ENCODE measurements around the gene IGF1R. TPM values are rescaled to one million over a fixed set of nuclear protein-coding genes. Genes with fewer than 3 reads are reported as not detected.

The IGF1R gene
- total and polyA plus RNA-seq, 2 of the 8 experiments (the other 6 are each of a cell fraction or from before 2014, with no cell fraction given): 32.9 to 109 TPM

- H3K4me1 ChIP-seq (replicated peaks in 1 of 4; ENCODE audit: control insufficient read depth in 3 of 4, insufficient read depth in 4 of 4, low read length in 3 of 4): peaks cover 0 to 8% (median 2%) of the 10 kb centered on the region in 4 experiments; a peak in 4 of 7 replicates
- no peak overlapping the region for H3K4ac ChIP-seq (replicated peaks; ENCODE audit: insufficient read length, low read depth, low read length)
- H3K4me3 ChIP-seq (ENCODE audit: extremely low read depth in 1 of 4, insufficient read depth in 2 of 4, low read depth in 3 of 4, low read length in 4 of 4): no peak overlapping the region
- FAIRE-seq (no peak), DNase-seq (ENCODE audit: low read depth in 1 of 2, low spot score in 2 of 2) (no peak)
- no peak overlapping the region for H2AFZ ChIP-seq (ENCODE audit: low read length)
- no peak overlapping the region for H3K9ac ChIP-seq (replicated peaks in 1 of 4; ENCODE audit: extremely low read depth in 1 of 4, low read depth in 3 of 4, low read length in 3 of 4)
- H3K27ac ChIP-seq (ENCODE audit: low read depth, low read length): no peak overlapping the region
- H3K23ac ChIP-seq (ENCODE audit: insufficient read length): no peak overlapping the region
- H2BK15ac ChIP-seq (ENCODE audit: low read length): no peak overlapping the region
- no peak overlapping the region for H3K14ac ChIP-seq (ENCODE audit: insufficient read length)
- no peaks in the 10 kb centered on the region for H3K9me3 ChIP-seq (ENCODE audit: insufficient read depth in 2 of 2, low read depth in 1 of 2, low read length in 1 of 2)
- no peak overlapping the region for H2BK5ac ChIP-seq (ENCODE audit: low read depth, low read length)
- no peaks in the 10 kb centered on the region for H3K27me3 ChIP-seq (replicated peaks in 1 of 4; ENCODE audit: control insufficient read depth in 3 of 4, extremely low read depth in 1 of 4, insufficient read depth in 3 of 4, low read length in 3 of 4)
- no peak overlapping the region for H3K56ac ChIP-seq (replicated peaks; ENCODE audit: insufficient read length, low read depth, low read length)
- no peak overlapping the region for H2BK12ac ChIP-seq (ENCODE audit: low read depth, low read length)
- H3K79me1 ChIP-seq (ENCODE audit: low read depth, low read length): peaks cover 10% of the 10 kb centered on the region
- no peak overlapping the region; the same call in 1 of the 2 replicates for H4K8ac ChIP-seq (ENCODE audit: extremely low read depth, insufficient read depth, low read length)
- no peak overlapping the region for H4K5ac ChIP-seq (ENCODE audit: insufficient read length, low read depth, low read length)
- no peak overlapping the region for H2BK20ac ChIP-seq (ENCODE audit: low read length)
- peak overlapping the region; percentile 25 for H4K91ac ChIP-seq (replicated peaks; ENCODE audit: insufficient read length, low read length)
- H3K18ac ChIP-seq (ENCODE audit: extremely low read depth, low read length): no peak overlapping the region
- no peaks in the 10 kb centered on the region for H3K23me2 ChIP-seq (ENCODE audit: low read depth, low read length)
- H3K79me2 ChIP-seq (ENCODE audit: control insufficient read depth in 1 of 2, insufficient read depth in 2 of 2, low read length in 2 of 2): peaks cover 0 to 52% of the 10 kb centered on the region in 2 experiments; a peak in 3 of 4 replicates
- peaks cover 6 to 7% of the 10 kb centered on the region in 2 experiments for H4K20me1 ChIP-seq (replicated peaks in 1 of 2; ENCODE audit: control insufficient read depth in 1 of 2, insufficient read depth in 2 of 2, low read length in 2 of 2)
- H3K4me2 ChIP-seq (ENCODE audit: insufficient read depth in 1 of 2, low read depth in 2 of 2, low read length in 2 of 2): no peak overlapping the region
- no peak overlapping the region for H2AK5ac ChIP-seq (ENCODE audit: low read depth, low read length)
- no peak overlapping the region for H2BK120ac ChIP-seq (replicated peaks; ENCODE audit: low read depth, low read length)
- POLR2A ChIA-PET (ENCODE audit: partially characterized antibody): no interaction called here
- WGBS, 2 experiments (ENCODE audit: extremely low coverage in 1 of 2, insufficient coverage in 1 of 2, insufficient read length in 1 of 2, insufficient replicate concordance in 2 of 2, low coverage in 1 of 2, low lambda C conversion rate in 2 of 2, missing lambda C conversion rate in 1 of 2): 93% methylated on average over 31 of the region's 31 CpGs; no CpG with 5 or more reads in 1 of the 2 experiments
- H3K36me3 ChIP-seq (ENCODE audit: control insufficient read depth in 2 of 4, insufficient read depth in 4 of 4, low read length in 3 of 4): peaks cover 0 to 4% (median 1%) of the 10 kb centered on the region in 4 experiments; a peak in 4 of 8 replicates
- CTCF ChIA-PET (ENCODE audit: partially characterized antibody): interaction anchor here (1.0 to 4.9 kb wide), 3 partner anchors 9 to 31 kb away, joined by 3 to 31 read pairs (median 4); no protein-coding TSS in a partner anchor
- TF ChIP-seq CREB1 (IDR thresholded peaks at IDR 0.05) (no peak), TCF12 (IDR thresholded peaks at IDR 0.05; ENCODE audit: low read depth, low read length) (no peak), FOSL1 (IDR thresholded peaks at IDR 0.05; ENCODE audit: insufficient read depth, low read depth, low read length) (no peak), EZH2 (IDR thresholded peaks at IDR 0.05; ENCODE audit: low read depth, low read length, severe bottlenecking) (no peak), POLR2AphosphoS5 (IDR thresholded peaks at IDR 0.05; ENCODE audit: low read depth, low read length) (no peak), ZNF274 (IDR thresholded peaks at IDR 0.05; ENCODE audit: borderline replicate concordance, extremely low read depth, low read length) (no peak), CEBPB (IDR thresholded peaks at IDR 0.05; ENCODE audit: low read depth, low read length) (no peak), JUN (IDR thresholded peaks at IDR 0.05; ENCODE audit: low read depth, low read length) (no peak), TAF7 (optimal IDR thresholded peaks at IDR 0.05; ENCODE audit: borderline replicate concordance, low read depth, low read length) (no peak), CTCF (IDR thresholded peaks at IDR 0.05; ENCODE audit: control extremely low read depth in 1 of 3, insufficient read depth in 1 of 3, low read depth in 1 of 3, low read length in 3 of 3) (no peak)
- TF ChIP-seq, protein P1, sequence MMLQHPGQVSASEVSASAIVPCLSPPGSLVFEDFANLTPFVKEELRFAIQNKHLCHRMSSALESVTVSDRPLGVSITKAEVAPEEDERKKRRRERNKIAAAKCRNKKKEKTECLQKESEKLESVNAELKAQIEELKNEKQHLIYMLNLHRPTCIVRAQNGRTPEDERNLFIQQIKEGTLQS (IDR thresholded peaks at IDR 0.05; ENCODE audit: insufficient read depth, low read depth, low read length): no peak
These were observed 243.0 kb downstream of the IGF1R start for GRCh38 chr15:98891301-98891700.
